Measurements from ENCODE around the gene FRAT1.

Gene FRAT1

GRCh38 chr10:97311111-97311626 is 7.9 kb upstream of the FRAT1 start:
- TF ChIP-seq, protein P1, sequence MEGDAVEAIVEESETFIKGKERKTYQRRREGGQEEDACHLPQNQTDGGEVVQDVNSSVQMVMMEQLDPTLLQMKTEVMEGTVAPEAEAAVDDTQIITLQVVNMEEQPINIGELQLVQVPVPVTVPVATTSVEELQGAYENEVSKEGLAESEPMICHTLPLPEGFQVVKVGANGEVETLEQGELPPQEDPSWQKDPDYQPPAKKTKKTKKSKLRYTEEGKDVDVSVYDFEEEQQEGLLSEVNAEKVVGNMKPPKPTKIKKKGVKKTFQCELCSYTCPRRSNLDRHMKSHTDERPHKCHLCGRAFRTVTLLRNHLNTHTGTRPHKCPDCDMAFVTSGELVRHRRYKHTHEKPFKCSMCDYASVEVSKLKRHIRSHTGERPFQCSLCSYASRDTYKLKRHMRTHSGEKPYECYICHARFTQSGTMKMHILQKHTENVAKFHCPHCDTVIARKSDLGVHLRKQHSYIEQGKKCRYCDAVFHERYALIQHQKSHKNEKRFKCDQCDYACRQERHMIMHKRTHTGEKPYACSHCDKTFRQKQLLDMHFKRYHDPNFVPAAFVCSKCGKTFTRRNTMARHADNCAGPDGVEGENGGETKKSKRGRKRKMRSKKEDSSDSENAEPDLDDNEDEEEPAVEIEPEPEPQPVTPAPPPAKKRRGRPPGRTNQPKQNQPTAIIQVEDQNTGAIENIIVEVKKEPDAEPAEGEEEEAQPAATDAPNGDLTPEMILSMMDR (IDR thresholded peaks at IDR 0.05; ENCODE audit: low read depth, low read length): no peak
- no peak for DNase-seq (ENCODE audit: extremely low read depth, low read depth)

DNA sequence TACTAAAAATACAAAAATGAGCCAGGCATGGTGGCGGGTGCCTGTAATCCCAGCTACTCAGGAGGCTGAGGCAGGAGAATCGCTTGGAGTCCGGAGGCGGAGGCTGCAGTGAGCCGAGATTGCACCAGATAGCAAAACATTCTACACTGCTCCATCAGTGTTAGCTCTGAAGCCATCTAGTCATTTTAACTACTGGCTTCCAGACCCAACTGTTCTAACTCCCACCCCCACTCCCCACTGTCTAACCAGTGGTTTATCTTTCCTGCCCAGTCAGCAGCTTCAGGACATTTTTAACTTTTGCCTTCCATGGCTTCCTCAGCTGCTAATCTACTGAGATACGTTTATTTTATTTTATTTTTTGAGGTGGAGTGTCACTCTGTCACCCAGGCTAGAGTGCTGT is 6.2 kb upstream of the FRAT1 start:
- DNase-seq (ENCODE audit: extremely low read depth, low read depth): no peak
- TF ChIP-seq, protein P1 (IDR thresholded peaks at IDR 0.05; ENCODE audit: low read depth, low read length): no peak

DNA sequence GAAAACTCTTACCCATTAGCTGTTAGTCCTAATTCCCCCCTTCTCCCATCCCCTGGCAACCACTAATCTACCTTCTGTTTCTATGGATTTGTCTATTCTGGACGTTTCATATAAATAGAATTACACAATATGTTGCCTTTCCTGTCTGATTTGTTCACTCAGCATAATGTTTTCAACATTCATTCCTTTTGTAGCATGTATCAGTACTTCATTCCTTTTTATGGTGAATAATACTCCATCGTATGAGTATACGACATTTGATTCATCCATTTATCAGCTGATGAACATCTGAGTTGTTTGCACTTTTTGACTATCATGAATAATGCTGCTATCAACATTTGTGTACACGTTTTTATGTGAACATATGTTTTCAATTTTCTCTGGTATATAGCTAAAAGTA is 4.4 kb upstream of the FRAT1 start:
- no peak for DNase-seq (ENCODE audit: extremely low read depth, low read depth)
- TF ChIP-seq, protein P1 (IDR thresholded peaks at IDR 0.05; ENCODE audit: low read depth, low read length): no peak

- TF ChIP-seq, protein P1 (IDR thresholded peaks at IDR 0.05; ENCODE audit: low read depth, low read length): no peak; the same call in 1 of the 2 replicates
- no peak for DNase-seq (ENCODE audit: extremely low read depth, low read depth)
Observed at GRCh38 chr10:97319671-97320479, 804 bp downstream of the FRAT1 start.

- TF ChIP-seq, protein P1 (IDR thresholded peaks at IDR 0.05; ENCODE audit: low read depth, low read length): no peak; the same call in 1 of the 2 replicates
- DNase-seq (ENCODE audit: extremely low read depth, low read depth): no peak
Observed at GRCh38 chr10:97320480-97321031, 1.5 kb downstream of the FRAT1 start.

GRCh38 chr10:97321032-97321803 is 2.1 kb downstream of the FRAT1 start:
- TF ChIP-seq, protein P1 (IDR thresholded peaks at IDR 0.05; ENCODE audit: low read depth, low read length): no peak
- no peak for DNase-seq (ENCODE audit: extremely low read depth, low read depth)
